ENCODE measurements around the gene TBC1D3B.
"Not testable (repeated sequence)": the region's sequence is repeated elsewhere in the genome, so short reads cannot be mapped to it uniquely, and the experiment has no call there.

The TBC1D3B gene

DNA sequence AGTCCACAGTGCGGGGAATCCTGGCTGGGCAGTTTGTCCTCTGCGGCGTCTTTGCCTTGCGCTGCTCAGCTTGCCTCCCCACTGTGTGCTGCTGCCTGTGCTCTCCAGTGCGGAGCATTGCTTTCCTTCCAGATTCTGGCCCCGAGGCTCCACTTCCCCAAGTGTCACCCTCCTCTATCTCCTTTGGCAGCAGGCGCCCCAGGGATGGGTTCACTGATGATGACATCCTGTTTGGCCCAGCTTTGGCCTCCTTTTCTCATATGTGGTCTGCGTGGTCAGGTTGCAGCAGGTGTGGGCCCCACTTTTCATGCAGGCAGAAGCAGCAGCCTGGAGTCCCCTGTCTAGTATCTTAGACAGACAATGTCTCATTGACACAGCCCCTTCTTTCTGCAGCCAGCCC is 25.1 kb upstream of the TBC1D3B start:
- DNase-seq (ENCODE audit: low read depth in 1 of 2, low spot score in 1 of 2) = not testable (repeated sequence)

- DNase-seq (ENCODE audit: low read depth in 1 of 2, low spot score in 1 of 2) = not testable (repeated sequence)
These were observed 24.7 kb upstream of the TBC1D3B start for GRCh38 chr17:36201102-36201501.

GRCh38 chr17:36198831-36199465 is 22.5 kb upstream of the TBC1D3B start:
- no peak for DNase-seq (ENCODE audit: low read depth in 1 of 2, low spot score in 1 of 2)

- DNase-seq (ENCODE audit: low read depth in 1 of 2, low spot score in 1 of 2) = no peak
These were observed 20.9 kb upstream of the TBC1D3B start for GRCh38 chr17:36197387-36197703.

- no peak for DNase-seq (ENCODE audit: low read depth in 1 of 2, low spot score in 1 of 2)
These were observed 19.7 kb upstream of the TBC1D3B start for GRCh38 chr17:36196131-36196486.

DNA sequence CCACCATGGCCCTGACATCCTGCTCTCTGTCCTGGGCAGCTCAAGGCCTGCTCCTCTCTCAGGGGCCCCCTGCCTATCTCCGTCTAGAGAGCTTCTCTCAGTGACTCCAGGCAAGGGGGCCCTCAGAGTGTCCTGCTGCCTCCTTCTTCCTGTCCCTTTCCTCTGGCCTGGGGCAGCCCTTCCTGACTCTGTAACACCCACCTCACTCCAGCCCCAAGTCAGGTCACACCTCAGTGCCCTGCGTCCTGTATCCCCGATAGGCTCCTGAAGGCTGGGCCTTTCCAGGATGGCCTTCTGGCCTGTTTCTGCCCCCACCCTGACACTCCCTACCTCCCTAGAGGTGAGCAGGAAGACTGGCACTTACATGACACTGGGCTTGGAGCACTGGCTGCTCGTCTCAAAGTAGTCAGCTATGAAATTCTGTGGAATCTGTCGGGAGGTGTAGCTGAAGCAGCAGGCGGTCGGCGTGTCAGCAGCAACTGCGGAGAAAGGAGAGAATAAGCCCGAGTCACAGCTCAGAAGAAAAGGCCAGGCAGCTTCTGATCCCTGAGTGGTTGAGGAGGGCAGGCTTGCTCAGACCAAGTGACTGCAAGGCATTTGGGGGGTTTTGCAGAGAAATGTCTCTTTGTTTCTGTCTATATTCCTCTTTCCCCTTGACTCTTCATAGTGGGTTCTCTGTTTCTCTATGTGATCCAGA is 19.1 kb upstream of the TBC1D3B start:
- no peak for DNase-seq (ENCODE audit: low read depth in 1 of 2, low spot score in 1 of 2)

- DNase-seq (ENCODE audit: low read depth in 1 of 2, low spot score in 1 of 2) = not testable (repeated sequence)
These were observed 18.5 kb upstream of the TBC1D3B start for GRCh38 chr17:36194832-36195433.

- not testable (repeated sequence) for DNase-seq (ENCODE audit: low read depth in 1 of 2, low spot score in 1 of 2)
These were observed 17.9 kb upstream of the TBC1D3B start for GRCh38 chr17:36194147-36194831.

GRCh38 chr17:36193216-36193775 is 16.9 kb upstream of the TBC1D3B start:
- DNase-seq (ENCODE audit: low read depth in 1 of 2, low spot score in 1 of 2) = no peak

DNA sequence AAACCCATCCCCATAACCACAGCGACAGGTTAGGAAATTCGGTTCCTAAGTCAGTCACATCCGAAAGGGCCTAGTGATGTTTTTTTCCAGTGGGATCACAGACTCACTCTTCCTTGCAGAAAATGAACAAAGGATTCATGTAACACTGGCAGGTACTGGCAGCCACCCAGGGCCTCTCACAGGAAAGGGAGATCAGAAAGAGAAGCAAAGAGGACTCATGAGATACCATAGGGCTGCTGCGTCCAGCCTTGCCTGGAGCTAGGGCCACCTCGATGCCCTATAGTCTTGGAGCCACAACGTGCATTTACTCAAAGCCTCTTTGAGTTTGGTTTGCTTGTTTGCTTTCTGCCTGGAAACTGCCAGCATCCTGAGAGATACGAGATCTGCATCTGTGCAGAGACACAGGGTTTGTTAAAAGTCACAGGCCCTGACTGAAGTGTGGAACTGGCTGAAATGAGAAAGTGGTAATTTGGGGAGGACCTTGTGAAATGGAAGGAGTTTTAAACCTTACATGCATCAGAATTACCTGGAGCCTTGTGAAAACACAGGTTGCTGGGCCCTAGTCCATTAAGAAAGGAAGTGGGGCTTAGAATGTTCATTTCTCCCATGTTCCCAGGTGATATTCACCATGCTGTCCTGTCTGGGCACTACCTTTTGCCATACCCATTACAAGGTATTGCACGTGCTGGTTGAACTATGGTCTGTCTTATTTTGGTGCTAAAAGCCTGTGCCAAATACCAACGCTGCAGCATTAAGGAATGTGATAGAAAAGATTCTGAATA is 14.3 kb upstream of the TBC1D3B start:
- DNase-seq (ENCODE audit: low read depth in 1 of 2, low spot score in 1 of 2) = not testable (repeated sequence)

- not testable (repeated sequence) for DNase-seq (ENCODE audit: low read depth in 1 of 2, low spot score in 1 of 2)
These were observed 13.6 kb upstream of the TBC1D3B start for GRCh38 chr17:36189993-36190392.

DNA sequence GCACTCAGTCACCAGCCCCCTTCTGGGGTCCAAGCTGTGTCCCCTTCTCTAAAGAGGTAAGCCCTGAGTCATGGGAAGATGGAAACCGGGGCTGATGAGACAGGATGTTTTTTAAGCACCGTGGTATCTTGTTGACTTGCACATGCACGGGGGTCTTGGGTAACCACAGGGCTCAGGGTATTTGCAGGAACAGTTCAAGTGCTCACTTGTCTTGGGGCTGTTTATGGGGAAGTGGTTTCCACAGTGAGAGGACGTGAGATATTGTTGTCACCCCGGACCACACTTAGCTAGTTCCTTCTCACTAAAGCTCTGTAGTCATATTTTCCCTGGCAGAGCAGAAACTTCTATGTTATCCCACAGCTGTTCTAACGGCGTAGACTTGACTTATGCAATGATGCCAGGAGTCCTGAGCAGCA is 12.5 kb upstream of the TBC1D3B start:
- no peak for DNase-seq (ENCODE audit: low read depth in 1 of 2, low spot score in 1 of 2)

- DNase-seq (ENCODE audit: low read depth in 1 of 2, low spot score in 1 of 2) = not testable (repeated sequence)
These were observed 11.7 kb upstream of the TBC1D3B start for GRCh38 chr17:36187943-36188665.

- not testable (repeated sequence) for DNase-seq (ENCODE audit: low read depth in 1 of 2, low spot score in 1 of 2)
These were observed 10.7 kb upstream of the TBC1D3B start for GRCh38 chr17:36186810-36187763.

GRCh38 chr17:36185416-36185815 is 9.0 kb upstream of the TBC1D3B start:
- no peak for DNase-seq (ENCODE audit: low read depth in 1 of 2, low spot score in 1 of 2)

- DNase-seq (ENCODE audit: low read depth in 1 of 2, low spot score in 1 of 2) = no peak
These were observed 7.8 kb upstream of the TBC1D3B start for GRCh38 chr17:36184023-36184765.

DNA sequence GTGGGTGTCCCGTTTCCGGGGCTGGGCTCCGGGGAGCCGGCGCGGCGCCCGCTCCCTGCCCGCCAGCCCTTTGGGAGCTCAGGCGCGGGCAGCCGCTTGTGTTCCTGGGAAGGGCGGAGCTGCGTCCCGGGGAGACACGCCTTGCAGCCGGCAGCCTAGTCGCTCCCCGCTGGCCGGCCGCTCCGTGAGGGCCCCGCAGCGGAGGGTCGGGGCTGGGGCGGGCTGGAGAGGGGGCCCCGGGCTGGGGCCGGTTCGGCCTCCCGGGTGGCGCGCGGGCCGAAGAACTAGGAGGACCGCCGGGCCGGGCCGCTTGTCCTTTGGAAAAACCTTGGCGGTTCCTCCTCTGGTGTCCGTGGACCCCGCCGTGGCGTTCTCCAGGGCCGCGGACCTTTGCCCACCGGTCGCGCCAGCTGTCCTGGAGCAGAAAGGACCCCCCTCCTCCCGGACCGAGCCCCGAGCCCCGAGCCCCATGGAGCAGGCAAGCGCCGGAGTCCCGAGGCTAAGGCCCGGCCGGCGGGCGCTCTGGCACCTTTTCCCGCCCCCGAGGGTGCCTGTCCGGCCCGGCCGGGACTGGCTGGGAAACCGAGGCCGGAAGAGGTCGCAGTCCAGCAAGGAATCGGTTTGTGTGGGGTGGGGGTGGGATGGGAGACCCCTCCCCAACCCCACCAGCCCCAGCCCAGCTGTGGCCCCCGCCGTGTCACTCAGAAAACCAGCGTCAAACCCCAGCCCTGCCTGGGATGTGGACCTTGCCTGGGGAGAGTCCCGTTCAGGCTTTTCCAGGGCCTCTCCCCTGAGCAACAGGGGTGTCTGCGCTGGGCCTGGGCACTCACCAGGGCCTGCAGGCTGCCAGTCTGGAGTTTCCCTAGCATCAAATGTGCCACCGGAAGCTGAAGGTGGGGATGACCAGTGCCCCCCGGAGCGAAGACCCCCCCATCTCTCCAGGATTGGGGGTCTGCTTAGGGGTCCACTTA is 6.8 kb upstream of the TBC1D3B start:
- no peak for DNase-seq (ENCODE audit: low read depth in 1 of 2, low spot score in 1 of 2)

Measured in activated T-helper 1 cell treated with anti-CD3 and anti-CD28 coated beads, Interleukin-2, amount 50 U/mL, for 16 hours (primary cell).